ENCODE results near the gene USP21. TPM values are rescaled to one million over a fixed set of nuclear protein-coding genes. Genes with fewer than 3 reads are reported as not detected.

The USP21 gene
- total and polyA plus RNA-seq, 2 of the 4 experiments (the other 2 are of a cell fraction), result 6.3 to 23.8 TPM

DNA sequence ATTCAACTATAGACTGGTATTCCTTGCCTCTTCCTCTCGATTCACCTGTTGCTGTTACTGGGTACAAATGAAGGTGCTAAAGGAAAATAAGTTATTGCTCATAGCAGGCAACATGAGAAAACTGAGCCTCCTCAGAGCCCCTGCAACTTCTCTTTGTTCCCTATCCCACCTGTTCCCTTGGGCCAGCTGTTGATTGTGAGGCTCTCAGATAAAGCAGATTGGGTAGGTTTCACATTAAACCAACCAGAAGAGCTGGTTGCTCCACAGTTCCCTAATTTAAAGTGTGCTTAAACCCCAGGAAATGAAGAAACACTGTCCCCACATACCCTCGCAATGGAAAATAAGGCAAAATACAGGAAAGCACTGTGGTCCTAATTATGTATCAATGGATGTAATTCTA, 31.7 kb upstream of the USP21 start:
- Histone ChIP-seq H3K9ac (ENCODE audit: low read depth, low read length) (no peak overlapping the region), H2AK9ac (replicated peaks; ENCODE audit: low read depth, low read length, poor library complexity) (no peak overlapping the region), H3K56ac (ENCODE audit: extremely low read depth, insufficient read depth, low read length) (no peak overlapping the region), H3K9me1 (ENCODE audit: insufficient read depth, low read length) (peaks cover 13% of the 10 kb centered on the region), H2AK5ac (ENCODE audit: low read depth, low read length) (no peak overlapping the region), H3K27me3 (ENCODE audit: control insufficient read depth, insufficient read depth, low read length) (no peaks in the 10 kb centered on the region), H4K91ac (ENCODE audit: insufficient read depth, low read depth, low read length) (no peak overlapping the region), H2BK120ac (ENCODE audit: low read depth, low read length) (no peak overlapping the region), H4K20me1 (ENCODE audit: insufficient read depth, low read length) (peaks cover 26% of the 10 kb centered on the region), H2BK5ac (ENCODE audit: low read depth, low read length, poor library complexity, severe bottlenecking) (no peak overlapping the region), H4K5ac (ENCODE audit: low read depth, low read length) (no peak overlapping the region), H3K18ac (ENCODE audit: low read depth, low read length) (no peak overlapping the region), H3K14ac (replicated peaks; ENCODE audit: low read depth, low read length) (no peak overlapping the region), H2AFZ (replicated peaks; ENCODE audit: low read length, poor library complexity) (no peak overlapping the region), H3K9me3 (ENCODE audit: control insufficient read depth, insufficient read depth, low read length) (no peaks in the 10 kb centered on the region; the same call in 1 of the 2 replicates), H3K23ac (ENCODE audit: low read depth, low read length) (no peak overlapping the region), H3K79me1 (ENCODE audit: low read depth in 1 of 2, low read length in 2 of 2) (peaks cover 28 to 75% of the 10 kb centered on the region in 2 experiments), H3K4ac (ENCODE audit: low read depth, low read length) (no peak overlapping the region), H3K4me1 (ENCODE audit: control insufficient read depth, insufficient read depth, low read length) (peaks cover 2% of the 10 kb centered on the region), H2BK20ac (ENCODE audit: low read depth, low read length) (no peak overlapping the region), H3K27ac (ENCODE audit: insufficient read depth, low read length) (no peak overlapping the region), H2BK15ac (ENCODE audit: low read depth, low read length) (no peak overlapping the region), H3K4me2 (ENCODE audit: low read depth, low read length) (no peak overlapping the region), H3K36me3 (ENCODE audit: control insufficient read depth, insufficient read depth, low read length) (peaks cover 36% of the 10 kb centered on the region), H4K8ac (ENCODE audit: low read depth in 2 of 2, low read length in 2 of 2) (no peak overlapping the region), H3K4me3 (ENCODE audit: insufficient read depth, low read depth, low read length) (no peak overlapping the region)
- no TSS peak for BruUV-seq (replicated peaks)
- ChIA-PET POLR2A (ENCODE audit: unreplicated experiment) (no interaction called here), CTCF (interaction anchor here (1.0 kb wide), 1 partner anchor 31 kb away, joined by 3 read pairs; no protein-coding TSS in a partner anchor)
- dilution Hi-C loops (cut with HindIII; ENCODE audit: low sequenced_read_pairs, unreplicated experiment) (no loop called here), intact Hi-C loops (cut with micrococcal nuclease) (no loop called here), in situ Hi-C loops (cut with MboI; ENCODE audit: low sequenced_read_pairs) (no loop called here)
- no CpG with 5 or more reads among the region's 2 CpGs for WGBS, 2 experiments (ENCODE audit: extremely low coverage in 2 of 2, insufficient read length in 1 of 2)
- DNase-seq, result no peak
- ATAC-seq (ENCODE audit: low read depth), result no peak
- TF ChIP-seq, protein P1, sequence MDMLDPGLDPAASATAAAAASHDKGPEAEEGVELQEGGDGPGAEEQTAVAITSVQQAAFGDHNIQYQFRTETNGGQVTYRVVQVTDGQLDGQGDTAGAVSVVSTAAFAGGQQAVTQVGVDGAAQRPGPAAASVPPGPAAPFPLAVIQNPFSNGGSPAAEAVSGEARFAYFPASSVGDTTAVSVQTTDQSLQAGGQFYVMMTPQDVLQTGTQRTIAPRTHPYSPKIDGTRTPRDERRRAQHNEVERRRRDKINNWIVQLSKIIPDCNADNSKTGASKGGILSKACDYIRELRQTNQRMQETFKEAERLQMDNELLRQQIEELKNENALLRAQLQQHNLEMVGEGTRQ (IDR thresholded peaks at IDR 0.05; ENCODE audit: low read depth, low read length), result no peak
- TF ChIP-seq SMC3 (IDR thresholded peaks at IDR 0.05; ENCODE audit: low read depth, low read length), result no peak
- TF ChIP-seq MAFK (IDR thresholded peaks at IDR 0.05; ENCODE audit: low read depth, low read length), result no peak
- TF ChIP-seq CHD1 (IDR thresholded peaks at IDR 0.05; ENCODE audit: low read depth, low read length), result no peak
- no peak for TF ChIP-seq POLR2A (IDR thresholded peaks at IDR 0.05; ENCODE audit: low read depth, low read length)
- TF ChIP-seq CEBPB (IDR thresholded peaks at IDR 0.05; ENCODE audit: low read depth, low read length), result no peak
- TF ChIP-seq BHLHE40 (IDR thresholded peaks at IDR 0.05; ENCODE audit: low read depth, low read length), result no peak

Data from IMR-90 (cell line).